C1 segment of cervical spinal cord (tissue), 14 donors: ENCODE data around the gene ZFHX2.

Experiments used
- DNase-seq, 14 donors: peaks; one replicate each; lab custom pipeline; 2025; lab: John Stamatoyannopoulos, UW

The ZFHX2 gene

DNA sequence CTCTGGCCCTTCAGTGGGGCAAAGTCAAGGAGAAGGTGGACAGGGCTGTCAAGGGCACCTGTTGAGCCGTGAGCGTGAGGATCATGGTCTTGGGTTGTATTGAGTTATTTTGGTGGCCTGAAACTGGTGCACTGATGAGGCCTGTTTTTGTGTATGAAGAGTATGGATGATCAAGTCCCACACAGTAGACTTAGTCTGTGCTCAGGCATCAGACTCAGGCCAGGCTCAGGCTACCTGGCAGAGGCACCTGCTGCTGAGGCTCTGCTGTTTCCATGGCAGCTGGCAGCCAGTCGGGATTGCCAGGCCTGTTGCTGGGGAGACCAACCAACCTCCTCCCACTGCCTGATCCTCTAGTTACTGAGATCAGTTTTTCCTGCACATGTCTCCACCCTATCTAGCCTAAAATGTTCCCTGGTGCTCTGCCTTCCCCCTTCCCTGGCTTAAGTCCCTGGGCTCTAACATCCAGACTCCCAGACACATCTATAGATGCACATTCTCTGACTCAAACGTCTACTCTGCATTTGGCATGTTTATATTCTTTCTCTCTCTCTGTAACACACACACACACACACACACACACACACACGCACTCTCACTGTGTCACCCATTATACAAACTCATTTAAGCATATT, 21.9 kb upstream of the ZFHX2 start:
- DNase-seq: peak in 1 of 14 donors; percentile 72

DNA sequence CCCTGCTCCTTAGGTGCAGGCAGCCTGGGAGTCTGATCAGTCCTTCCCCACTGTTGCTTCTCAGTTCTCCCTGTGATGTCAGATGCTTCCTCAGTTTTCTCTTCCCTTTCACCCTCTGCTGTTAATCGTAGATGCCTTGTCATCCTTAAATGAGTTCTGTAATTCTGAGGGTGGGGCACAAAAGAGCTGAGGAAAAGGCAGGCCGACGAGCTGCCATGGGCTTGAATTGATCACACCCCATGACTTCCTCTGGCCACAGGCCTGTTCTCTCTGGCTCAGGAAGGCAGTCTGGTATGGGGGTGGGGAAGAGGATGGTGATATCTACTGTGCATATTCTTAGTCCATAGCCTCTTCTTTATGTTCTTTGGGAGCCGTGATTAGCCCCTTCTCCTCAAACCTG, 21.3 kb upstream of the ZFHX2 start:
- no peak for DNase-seq

DNA sequence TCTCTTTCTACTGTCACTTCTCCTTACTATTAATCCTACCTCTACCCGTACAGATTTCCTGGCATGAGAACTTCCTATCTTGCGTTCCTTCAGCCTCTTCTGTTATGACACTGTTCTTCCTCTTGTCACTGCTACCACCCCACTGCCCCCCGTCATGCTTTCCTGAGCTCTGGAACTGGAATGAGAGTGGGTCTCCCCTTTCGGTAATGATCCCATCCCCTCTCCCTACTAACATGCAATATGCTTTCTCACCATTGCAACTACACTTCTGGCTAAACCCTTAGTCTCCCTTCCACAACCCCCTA, 20.9 kb upstream of the ZFHX2 start:
- DNase-seq: no peak

DNA sequence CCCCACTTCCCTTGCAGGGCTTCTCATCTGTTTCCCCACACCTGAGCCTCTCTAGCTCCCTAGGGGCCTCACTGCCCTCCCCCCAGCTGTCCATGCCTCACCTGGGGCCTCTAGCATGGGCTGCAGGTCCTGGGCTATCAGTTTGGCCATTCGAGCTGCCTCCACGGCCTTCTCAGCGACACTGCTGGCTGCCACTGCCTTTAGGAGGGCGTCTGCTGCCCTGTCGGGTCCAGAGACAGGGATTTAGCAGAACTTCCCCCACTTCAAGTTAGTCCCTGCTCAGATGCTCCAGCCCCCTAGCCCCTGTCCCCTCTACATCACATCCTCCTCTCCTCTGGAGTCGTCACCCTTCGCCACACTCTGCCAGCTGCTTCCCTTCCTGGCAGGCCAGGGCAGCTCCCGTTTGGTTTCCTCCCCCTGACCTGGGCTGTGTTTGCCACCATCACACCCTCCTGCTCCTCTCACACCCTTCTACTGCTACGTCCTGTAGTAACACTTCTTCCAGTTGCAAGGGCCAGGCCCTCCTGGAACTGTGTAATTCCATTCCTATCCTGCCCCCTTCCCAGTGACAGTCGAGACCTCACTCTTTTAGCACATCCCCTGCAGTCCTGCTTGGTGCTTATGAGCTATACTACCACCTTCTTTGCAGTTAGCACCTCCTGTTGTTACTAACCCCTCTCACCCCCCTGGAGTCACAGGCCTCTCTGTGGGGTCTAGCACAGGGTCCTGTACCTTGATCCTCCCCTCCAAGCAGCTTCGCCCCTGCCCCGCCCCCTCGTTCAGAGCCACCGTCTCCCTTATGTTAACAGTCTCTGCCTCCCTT, 20.3 kb upstream of the ZFHX2 start:
- no peak for DNase-seq

DNA sequence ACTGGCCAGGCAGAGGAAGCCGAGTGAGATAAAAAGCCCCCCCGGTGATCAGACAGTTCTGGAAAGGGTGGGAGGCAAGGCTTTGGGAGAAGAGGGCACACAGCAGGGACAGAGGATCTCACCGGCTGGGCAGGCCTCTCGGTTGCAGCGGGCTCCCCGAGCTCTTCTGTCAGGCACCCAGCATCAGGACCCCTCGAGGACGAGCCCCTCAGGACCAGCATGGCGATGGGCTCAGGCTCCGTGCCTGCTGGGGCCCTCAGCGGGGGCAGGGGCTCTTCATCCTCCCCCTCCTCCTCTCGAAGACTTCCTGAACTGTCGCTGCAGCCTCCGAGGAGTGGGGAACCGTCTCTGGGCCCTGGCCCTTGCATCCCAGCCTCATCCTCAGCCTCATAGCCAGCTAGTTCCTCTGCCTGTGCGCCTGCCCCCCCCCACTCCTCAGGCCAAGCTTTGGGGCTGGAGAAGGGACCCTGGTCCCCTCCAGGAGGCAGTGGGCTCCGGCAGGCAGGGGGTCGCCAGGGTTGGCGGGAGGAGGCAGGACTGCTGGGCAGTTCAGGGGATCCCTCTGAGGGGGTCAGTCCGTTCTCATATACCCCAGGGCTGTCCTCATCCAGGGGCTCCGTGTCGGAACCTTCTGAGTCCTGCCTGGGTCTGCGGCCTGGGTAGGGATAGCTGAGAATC, 19.4 kb upstream of the ZFHX2 start:
- DNase-seq: no peak

DNA sequence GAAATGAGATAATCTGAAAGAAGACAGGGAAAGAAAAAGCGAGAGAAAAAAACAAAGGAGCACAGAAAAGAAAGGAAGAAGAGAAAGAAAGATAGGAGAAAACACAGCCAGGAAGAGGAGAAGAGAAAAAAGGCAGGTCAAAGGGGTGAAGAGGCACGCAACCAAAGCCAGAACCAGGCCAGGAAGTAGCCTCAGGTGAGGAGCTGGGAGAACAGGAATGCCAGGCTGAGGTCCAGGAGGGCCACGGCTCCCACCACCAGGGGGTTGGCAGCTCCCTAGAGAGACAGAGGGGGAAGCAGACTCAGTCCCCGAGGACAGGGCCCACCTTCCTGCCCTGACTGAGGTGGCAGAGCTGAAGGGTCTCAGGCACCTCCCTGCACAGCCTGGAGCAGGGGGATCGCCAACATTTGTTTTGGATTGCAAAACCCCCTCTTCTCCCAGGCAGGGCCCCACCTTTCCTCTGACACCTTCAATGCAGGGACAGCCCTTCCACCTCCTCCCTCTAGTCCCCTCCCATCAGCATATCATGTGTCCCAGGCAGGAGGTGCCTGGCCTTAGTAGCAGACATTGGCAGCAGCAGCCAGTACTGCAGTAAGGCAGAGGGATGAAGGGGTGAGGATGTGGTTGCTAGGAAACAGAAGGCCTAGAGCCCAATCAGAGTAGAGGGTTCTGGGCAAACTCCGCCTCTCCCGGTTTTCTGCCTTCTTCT, 18.0 kb upstream of the ZFHX2 start:
- peak in 3 of 14 donors; percentile 39 to 91 (median 53) for DNase-seq

DNA sequence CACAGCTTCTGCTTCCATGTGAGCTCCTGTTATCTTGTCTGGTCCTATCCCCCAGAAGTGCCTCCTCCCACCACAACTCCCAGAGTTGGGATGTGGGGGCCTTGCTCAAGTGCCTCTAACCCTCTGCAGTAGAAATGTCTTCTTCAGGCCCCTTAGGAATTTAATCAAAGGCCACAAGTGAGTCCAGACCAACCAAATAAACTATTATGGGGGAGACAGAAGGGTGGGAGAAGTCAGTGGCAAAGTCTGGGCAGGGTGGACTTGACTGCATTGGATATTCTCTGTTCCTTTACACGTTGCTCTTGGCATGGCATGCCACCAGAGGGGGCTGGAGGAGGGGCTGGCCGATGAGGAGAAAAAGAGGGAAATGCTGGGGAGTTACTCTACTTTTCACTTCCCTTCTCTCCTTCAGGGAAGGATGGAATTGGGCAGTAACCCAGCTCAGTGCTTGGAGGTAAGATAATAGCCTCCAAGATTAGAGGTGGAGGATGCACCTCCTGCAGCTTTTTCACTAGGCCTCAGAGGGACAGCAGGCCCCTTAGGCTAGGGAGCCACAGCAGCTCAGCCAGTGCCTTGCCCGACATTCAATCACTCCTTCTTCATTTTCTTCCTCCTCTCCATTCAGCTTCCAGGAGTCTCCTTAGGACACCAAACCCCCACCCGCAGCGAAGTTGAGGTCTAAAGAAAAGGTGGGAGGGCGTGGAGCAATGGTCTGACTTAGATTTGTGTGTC, 17.2 kb upstream of the ZFHX2 start:
- no peak for DNase-seq

DNA sequence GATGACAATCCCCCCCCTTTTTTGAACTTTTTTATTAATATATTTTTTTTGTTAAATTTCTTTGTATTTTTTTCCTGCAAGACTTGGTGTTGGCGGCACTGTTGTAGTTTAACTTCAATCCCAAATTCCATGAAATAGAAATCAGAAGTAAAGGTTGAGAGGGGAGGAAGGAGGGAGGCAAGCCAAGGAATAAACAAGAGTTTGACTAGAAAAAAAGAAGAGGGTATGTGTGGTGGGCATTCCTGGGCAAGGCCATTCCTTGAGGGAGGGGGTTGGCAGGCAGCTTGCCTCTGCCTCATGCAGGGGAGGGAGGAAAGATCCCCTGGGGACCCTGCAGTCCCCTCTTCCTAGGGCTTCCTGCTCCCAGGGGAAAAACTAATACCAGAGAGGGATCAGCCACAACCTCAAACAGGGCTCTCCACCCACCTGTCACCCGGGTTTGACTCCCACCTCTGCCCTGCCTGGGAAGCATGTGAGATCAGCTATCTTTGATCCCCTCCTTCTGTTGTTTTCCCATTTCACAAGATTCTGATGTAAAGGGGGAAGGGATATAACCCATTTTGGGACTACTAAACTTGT, 16.5 kb upstream of the ZFHX2 start:
- DNase-seq: no peak

DNA sequence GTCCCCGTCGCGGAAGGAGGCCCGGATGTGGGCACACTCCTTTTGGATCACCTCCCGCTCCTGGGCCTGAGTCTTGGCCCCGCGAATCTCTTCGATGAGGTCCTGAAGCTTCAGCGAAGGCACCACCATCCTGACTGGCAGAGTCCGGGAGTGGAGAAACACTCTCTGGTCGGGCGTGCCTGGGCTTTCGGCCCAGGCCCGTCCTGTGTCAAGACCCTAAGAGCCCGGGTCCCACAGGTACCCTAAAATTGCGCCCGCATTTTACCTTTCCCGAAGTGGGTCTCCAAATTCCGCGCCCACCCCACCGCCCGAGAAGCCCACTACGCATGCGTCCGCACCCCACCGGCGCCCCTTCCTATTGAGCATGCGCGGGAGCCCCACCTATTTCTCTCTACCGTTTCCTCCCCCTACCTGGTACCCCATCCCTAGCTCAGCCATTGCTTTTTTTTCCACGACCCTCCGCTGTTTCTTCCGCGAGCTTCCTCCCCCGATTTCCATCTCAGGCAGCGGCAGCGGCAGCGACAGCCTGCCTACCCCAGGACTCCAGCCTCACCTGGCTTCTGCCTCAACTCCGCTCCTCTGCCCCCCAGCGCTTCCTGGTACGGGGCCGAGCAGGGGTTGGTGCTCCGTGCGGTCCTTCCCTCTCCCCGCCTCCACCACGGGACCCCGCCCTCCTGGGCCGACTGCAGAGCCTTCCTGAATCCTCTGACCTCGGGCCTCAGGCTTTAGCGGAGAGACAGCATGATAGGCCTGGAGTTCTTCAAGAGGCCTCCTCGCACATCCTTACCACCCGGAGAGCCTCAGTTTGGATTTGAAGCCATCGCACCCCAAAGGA, 15.8 kb upstream of the ZFHX2 start, which contains the start of gene AP1G2:
AP1G2 (minus strand) TSS at position 606 of the 835 bp plus-strand sequence; CDS start at position 129, 477 bp downstream.
- DNase-seq: peak in 12 of 14 donors; percentile 52 to 86 (median 73)

DNA sequence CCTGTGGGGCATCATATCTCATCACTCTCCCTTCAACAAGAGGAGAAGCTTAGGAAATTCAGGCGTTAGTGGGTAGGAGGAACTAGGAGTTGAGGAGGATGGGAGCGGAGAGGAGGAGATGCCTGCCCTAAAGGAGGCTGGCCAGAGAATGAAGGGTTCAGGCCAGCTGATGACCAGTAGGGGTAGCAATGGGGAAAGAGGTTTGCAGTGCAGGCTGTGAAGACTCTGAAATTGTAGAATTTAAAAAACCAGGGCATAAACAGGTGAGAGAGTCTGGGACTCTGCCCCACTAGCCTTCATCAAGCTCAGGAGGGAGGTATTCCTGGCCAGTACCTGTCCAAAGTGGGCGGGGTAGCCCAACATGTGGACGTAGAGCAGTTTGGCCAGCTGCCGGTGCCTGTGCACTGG, 15.2 kb upstream of the ZFHX2 start:
- DNase-seq: no peak

DNA sequence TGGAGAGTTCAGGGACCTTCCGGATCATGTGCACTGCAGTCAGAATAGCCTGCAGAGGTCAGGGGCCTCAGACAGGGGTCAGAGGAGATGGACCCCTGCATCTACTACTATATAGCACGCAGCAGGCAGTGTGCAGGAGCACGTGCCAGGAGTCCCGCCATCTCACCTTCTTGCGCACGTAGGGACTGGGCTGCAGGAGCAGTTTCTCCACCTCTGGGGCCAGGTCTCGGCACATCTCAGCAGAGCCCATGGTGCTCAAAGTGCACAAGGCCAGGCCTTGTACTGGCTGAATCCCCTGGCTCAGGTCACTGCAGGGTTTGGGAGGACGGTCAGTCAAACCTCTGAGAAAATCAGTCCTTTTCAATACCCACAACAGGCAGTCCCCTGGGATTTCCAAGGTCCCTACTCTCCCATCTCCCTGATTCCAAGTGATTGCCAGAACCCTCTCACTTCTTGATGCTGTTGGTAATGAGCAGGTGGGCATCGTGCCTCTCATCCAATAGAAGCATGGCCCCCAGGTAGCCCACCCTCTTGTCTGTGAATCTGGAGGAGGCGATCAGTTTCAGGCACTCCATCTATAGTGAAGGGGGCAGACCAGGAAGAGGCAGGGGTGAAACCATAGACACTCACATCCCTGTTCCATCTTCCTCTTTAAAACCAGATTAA, 14.7 kb upstream of the ZFHX2 start:
- DNase-seq: no peak

DNA sequence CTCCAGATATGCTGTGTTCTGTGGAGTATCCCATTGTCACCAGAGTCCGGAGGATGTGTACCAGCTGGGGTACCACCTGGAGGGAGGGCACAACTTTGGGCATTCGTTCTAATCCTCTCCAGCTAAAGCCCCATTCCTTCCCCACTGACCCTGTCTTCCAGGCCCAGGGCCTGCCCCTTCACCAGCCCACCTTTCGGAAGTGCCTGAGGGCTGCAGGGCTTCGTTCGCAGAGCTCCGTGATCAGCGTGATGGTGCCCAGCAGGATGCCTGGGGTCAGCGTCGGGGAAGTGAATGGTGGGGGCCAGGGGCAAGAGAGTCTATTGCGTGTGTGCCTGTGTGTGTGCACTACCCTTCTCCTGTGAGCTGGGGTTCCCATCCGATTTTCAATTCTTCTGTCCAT, 14.1 kb upstream of the ZFHX2 start:
- DNase-seq: no peak

DNA sequence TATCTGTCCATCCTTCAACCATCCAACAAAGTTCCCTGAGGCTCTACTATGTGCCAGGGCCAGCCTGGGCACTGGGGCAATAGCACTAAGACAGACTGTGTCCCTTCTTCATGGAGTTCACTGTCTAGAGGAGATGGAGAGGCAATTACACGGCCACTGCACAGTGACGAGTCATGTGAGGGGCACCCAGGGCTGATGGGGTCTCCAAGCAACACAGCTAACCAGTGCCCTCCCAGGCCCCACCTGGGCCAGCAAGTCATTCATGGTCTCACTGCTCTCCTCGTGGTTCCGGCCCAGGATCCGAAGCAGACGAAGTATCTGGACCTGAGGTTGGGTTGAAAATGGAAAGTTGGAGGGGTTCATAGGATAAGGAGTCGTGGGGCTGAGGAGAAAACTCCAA, 13.3 kb upstream of the ZFHX2 start:
- no peak for DNase-seq

DNA sequence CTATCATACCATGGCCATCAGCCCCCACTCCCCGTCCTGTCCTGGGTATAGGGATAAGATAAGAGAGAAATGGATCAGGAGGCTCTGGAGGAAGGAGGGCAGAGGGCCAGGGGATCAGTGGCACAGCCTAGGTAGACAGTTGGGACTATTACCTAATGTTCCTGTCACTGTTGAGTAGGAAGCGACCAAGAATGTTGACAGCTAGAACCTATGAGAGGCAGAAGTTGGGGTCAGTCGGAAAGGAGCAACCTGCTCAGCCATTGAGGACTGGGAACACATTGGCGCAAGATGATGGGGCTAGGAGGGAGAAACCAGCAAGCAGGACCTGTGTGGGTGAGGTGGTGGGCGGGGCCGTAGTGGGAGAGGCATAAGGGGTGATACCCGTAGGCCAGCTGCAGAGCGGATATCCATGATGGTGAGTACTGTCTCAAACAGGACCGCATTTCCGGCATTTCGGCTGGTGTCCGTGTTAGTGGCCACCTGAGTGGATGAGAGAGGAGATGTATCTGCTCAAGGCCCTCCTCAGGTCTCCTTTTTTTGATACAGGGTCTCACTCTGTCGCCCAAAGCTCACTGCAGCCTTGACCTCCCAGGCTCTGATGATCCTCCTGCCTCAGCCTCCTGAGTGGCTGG, 12.7 kb upstream of the ZFHX2 start:
- no peak for DNase-seq

DNA sequence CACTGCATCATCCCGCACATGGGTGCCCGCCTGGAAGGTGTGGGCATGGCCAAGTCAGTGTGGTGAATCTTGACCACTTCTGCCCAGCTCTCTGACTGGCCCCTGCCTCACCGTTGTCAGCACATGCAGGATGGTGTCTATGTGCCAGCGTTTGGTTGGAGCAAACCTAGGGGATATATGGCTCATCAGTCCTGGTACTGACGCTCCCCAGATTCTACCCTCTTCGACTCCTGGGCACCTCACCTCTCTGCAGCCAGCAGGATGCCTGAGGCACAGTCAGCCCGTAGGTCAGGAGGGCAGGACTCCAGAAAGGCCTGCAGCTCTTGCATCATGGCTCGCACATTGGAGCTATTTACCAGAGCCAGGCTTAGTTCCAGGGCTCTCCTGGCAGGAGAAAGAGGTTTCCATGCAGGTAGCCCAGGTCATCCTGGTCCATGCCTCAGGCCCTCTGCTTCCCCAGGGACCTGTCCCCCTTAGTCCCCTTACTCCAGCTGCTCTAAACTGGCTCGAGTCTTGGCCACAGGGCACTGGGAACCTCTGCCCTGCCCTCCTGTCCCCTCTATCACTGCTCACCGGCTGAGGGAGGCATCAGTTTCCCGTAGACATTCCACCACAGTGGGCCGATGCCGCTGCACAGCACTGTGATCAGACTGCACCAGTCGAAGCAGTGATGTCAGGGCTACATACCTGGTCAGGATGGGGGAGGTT, 12.1 kb upstream of the ZFHX2 start:
- DNase-seq: no peak

DNA sequence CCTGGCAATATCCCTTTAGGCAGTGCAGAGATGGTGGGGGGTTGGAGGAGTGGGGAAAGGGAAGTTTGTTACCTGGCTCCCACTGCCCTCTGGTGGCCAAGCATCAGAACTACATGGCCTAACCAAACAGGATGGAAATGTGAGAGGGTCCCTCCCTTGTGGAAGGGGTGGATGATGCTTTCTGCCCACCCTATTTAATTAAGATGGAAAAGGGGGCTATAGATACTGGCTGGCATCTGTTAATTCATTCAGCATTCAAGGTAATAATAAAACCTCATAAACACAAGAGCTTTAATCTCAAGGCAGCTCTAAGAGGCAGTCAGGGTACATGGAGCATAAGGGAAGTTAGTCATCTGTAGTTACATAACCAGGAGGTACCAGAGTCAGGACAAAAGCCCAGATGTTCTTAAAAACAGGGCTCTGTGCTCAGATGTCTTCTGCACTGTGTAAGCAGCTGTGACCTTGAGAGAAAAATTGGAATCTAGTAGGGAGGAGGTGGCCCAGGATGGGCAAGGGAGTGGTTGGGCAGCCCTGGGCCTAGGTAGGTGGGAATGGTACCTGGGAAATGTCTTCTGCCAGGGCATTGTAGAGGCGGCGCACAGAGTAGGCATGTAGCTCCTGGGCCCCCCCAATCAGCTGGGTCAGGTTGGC, 11.4 kb upstream of the ZFHX2 start:
- peak in 4 of 14 donors; percentile 14 to 51 (median 32) for DNase-seq

DNA sequence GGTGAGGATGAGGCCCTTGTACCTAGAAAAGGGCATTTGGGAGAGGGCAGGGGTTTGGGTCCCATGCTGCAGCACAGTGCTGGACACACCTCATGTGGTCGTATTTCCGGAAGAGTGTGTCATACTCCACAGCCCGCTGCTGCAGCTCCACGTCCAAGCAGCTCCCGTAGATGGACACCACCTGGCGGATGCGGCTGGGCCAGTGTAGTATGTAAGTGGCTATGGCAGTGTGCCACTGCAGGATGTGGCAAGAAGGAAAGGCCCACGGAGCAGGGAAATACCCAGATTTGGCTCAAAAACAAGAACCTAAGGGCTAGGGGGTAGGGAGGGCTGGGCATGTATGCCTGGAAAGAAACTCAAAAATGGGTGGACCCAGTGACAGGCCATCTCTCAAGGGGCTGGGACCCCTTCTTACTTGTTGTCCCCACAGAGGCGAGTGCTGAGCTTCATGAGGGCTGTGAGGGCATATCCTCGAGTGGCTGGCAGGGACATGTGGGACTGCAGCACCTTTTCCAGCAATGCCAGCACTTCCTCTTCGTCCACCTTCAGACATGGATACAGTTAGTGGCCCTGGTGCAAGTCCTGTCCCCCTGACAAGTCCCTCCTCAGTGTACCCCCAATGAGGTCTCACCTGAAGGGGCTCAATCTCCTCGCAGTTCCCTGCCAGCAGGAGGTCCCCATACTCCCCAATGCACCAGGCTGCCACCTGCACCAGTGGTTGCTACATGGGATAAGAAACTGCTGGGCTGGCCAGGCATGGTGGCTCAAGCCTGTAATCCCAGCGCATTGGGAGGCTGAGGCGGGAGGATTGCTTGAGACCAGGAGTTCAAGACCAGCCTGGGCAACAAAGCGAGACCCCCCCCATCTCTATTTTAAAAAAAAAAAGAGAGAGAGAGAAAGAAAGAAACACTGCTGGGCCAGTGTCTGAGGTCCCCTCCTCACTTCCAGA, 10.6 kb upstream of the ZFHX2 start:
- DNase-seq: peak in 1 of 14 donors; percentile 37
